Right ventricle myocardium superior (tissue), 1 donor: ENCODE data around the gene SCAMP3. TPM values are rescaled to one million over a fixed set of nuclear protein-coding genes. Genes with fewer than 3 reads are reported as not detected.
"Not testable (repeated sequence)": the region's sequence is repeated elsewhere in the genome, so short reads cannot be mapped to it uniquely, and the experiment has no call there.

Source experiments
- ATAC-seq: fragments of 200-7000 bp; cut with Tn5 transposase; one replicate; pipeline ENCODE4 v1.9.1; 2020; ENCODE audit warnings: mild to moderate bottlenecking; ENCODE audit not compliant: poor library complexity
- DNase-seq: peaks from one replicate; pipeline ENCODE4 v3.0.0-alpha.2; 2020
- intact Hi-C: fragments of 100-400 bp; cut with DNase I; formaldehyde crosslinking; loops from one replicate; pipeline ENCODE4 v1.11.2; 2022
- long read RNA-seq: library from polyadenylated mRNA; unstranded; transcript quantifications from one replicate; pipeline ENCODE4 v2.0.0, GENCODE V29; 2021
- total RNA-seq: library from RNA; stranded (reverse); fragmentation: NEBNext Ultra II Directional; extraction: Animal tissue kit (Norgen Biotek cat#: 25700); gene quantifications from one replicate; pipeline ENCODE4 v1.2.1, GENCODE V29; 2021
- donor health status: DM: no; HTN: yes; CAD: no; lungs with severe emphysema.

SCAMP3 gene
- total RNA-seq: 56.8 TPM
- long read RNA-seq, transcript SCAMP3-202 (8 exons, 1,537 nt): minor isoform, 13 of 138 reads
- long read RNA-seq, transcript SCAMP3-201 (9 exons, 1,446 nt): major isoform, 106 of 138 reads
- long read RNA-seq, partial matches to known transcripts: 5 of 138 reads
- long read RNA-seq, other reads (novel, unspliced or antisense): 13 of 138 reads

DNA sequence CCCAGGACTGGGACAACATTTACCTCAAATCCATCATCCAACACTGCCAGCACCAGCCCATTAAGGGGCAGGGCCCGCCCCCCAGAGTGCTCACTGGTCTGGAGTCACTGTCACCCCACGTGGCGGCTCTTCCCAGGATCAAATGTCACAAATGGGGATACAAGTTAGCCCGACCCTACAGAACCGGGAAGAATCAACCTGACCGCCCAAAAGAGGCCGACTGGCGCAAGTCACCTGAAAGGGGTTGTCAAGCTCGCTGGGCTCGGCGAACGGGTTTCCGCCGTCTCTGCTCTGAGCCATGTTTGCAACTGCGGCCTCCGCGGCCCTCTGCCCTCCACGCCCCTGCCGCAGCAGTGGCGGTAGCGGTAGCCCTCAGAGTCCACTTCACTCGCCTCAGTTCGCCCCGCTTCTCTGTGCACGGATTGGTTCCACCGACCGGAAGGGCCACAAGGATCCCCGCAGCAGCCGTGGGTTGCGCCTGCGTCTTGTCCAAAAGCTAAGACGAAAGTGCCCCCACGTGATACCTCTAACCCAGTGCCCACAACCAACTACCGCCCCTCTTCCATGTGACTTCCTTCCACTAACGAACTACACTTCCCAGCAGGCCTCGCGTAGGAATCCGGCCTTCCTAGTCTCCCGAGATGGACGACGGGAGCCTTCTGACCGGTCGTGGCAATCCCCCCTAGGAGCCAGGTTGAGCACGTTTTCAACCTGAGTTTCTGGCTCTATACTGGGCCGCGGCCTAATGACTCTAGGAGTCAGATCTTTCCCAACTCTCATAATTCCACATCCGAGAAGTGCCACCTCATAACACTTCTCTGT lies at the start of gene SCAMP3:
TSS of gene SCAMP3 (minus strand) at position 509 of the 822 bp plus-strand sequence. CDS start at position 300, 209 bp downstream.
- intact Hi-C loops: no loop called here
- peak; percentile 96 for DNase-seq
- ATAC-seq: peak; percentile 97

DNA sequence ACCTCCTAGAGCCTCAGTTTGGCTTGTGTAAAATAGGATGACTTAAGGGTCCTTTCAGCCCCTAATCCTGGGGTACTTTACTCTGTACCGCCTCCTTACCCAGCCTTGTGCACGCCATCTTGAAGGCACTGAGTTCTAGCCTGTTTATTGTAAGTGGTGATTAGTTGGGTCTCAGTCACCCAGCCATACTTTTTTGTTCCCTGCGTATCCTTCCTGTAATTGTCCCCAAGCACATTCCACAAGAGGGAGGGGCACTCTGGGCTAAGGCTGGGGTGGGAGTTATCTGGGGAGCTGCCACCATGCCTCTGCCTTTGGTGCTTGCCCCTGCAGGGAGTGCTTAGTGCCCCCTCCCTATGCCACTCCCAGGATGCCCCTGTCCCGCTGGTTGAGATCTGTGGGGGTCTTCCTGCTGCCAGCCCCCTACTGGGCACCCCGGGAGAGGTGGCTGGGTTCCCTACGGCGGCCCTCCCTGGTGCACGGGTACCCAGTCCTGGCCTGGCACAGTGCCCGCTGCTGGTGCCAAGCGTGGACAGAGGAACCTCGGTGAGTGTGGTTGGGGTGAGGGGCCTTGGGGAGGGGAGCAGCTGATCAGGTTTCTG lies 47.4 kb upstream of the SCAMP3 start:
- DNase-seq (peak; percentile 65), ATAC-seq (no peak)
- intact Hi-C loops: no loop called here

DNA sequence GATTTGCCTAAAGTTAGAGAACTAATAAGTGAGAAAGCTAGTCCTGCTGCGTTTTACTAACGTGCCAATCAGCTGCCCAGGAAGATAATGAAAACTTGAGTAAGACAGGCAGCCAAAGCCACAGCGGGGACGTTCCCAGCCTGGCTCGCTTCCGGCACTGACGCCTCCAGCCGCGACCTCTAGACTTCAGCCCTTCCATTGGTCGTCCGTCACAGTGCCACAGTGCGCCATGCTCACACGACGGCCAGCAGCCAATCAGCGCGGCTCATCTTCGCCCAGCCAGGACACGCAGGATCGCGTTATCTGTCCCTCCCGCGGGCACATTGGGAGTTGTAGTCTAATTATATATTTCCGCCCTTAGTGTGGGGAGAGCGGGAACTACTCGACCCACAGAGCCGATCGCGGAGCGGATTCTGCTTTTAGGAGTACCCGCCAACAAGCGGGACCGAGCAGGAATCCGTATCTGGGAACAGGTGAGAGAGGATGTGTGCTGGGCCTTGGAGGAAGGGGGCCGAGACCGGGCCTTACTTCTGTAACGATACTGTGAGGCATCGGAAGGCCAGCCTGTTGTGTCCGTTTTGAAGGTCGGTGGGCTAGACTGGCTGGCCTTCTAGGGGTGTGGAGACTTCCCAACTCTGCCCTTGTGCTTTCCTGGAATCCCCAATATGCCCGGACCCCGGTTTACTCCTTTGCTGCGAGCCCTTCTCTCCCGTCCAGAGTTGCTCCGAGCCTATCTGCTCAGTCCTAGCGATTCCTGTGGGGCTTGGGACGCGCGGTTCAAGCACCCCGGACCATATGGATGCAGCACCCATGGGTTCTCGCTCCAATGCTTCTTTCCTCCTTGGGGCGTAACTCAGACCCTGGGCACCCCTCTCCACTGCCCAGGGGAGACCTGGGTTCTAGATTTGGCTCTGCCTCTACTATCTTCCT lies 46.6 kb upstream of the SCAMP3 start, which contains the start of gene FDPS:
TSS of gene FDPS (plus strand) at position 374 of the 930 bp plus-strand sequence. CDS start 924 bp downstream, outside the sequence.
- intact Hi-C loops: no loop called here
- ATAC-seq: peak; percentile 100
- peak; percentile 99 for DNase-seq

DNA sequence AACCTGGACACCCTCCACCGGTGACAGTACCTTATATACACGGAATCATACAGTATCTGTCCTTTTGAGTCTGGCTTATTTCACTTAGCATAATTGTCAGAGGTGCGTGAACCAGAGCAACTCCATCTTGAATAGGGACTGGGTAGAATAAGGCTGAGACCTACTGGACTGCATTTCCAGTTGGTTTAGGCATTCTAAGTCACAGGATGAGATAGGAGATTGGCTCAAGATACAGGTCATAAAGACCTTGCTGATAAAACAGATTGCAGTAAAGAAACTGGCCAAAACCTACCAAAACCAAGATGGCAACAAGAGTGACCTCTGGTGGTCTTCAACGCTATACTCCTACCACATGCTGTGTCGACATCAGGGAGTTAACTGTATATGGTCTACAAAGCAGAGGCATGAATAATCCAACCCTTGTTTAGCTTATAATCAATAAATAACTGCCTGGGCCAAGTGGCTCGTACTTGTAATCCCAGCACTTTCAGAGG lies 45.1 kb upstream of the SCAMP3 start:
- DNase-seq (no peak), ATAC-seq (no peak)
- intact Hi-C loops: no loop called here

DNA sequence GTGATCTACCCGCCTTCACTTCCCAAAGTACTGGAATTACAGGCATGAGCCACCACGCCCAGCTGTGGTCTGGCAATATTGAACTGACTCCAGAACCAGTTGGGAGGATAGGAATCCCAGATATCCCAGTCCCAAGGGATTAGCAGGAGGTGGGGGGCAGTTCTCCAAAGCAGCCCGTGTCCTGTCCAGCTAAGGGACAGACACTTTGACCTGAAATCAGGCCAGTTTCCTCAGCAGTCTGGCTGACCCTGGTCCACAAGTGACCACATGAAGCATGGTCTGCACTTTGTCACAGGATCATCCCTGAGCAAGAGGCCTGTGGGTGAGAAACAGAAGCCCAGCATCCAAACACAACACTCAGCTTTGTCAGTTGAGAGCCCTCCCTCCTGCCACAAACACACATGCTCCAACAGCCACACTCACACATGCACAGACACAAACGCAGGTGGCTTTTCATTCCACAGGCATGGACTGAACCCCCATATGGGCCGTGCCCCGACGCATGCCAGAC lies 43.8 kb upstream of the SCAMP3 start:
- ATAC-seq (no peak), DNase-seq (no peak)
- intact Hi-C loops: no loop called here

DNA sequence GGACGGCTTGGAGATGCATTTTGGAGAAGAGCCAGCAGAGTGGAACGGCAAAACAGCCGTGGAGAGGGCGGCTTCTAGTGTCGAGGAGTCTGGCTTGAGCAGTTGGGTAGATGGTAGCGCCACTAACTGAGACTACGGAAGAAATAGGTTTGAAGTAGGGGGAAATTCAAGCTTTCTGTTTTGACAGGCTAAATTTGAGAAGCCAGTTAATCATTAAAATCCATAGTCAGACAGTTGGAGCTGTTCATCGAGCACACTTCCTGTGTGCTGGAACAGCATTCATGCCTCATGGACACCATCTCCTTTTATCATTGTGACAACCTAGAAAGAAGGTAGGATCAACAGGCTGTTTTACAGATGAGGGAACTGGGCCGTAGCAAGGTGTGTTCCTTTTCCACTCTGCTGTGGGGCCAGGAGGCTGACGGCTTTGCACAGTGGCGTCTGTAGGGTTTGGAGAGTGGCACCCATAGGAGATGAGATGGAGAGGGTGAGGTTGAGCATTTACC lies 42.5 kb upstream of the SCAMP3 start:
- no peak for ATAC-seq
- no peak for DNase-seq
- intact Hi-C loops: no loop called here

DNA sequence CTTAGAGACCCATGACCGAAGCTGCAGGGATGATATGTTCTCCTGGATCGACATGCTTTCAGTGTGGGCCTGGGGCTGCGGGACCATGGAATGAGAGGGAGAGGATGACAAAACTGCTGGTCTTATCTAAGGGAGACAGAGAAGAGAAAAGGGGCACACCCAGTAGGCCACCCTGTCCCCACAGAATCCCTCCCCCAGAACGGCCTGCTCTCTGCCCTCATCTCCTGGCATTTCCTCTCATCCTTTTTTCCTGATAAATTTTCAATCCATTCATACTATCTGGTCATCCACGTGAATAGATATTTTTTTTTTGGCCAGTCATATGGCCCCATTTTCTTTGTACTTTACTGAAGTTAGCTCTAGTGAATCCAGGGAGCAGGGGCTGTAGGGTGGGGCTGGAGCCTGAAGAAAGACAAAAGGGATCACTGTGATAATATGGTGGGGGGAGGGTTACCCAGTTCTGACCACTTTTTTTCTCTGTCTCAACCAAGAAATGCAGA lies 39.2 kb upstream of the SCAMP3 start, which contains the start of gene PKLR:
TSS of gene PKLR (minus strand) at position 97 of the 500 bp plus-strand sequence. CDS start at position 54, 43 bp downstream.
- intact Hi-C loops: no loop called here
- DNase-seq: no peak
- no peak for ATAC-seq

DNA sequence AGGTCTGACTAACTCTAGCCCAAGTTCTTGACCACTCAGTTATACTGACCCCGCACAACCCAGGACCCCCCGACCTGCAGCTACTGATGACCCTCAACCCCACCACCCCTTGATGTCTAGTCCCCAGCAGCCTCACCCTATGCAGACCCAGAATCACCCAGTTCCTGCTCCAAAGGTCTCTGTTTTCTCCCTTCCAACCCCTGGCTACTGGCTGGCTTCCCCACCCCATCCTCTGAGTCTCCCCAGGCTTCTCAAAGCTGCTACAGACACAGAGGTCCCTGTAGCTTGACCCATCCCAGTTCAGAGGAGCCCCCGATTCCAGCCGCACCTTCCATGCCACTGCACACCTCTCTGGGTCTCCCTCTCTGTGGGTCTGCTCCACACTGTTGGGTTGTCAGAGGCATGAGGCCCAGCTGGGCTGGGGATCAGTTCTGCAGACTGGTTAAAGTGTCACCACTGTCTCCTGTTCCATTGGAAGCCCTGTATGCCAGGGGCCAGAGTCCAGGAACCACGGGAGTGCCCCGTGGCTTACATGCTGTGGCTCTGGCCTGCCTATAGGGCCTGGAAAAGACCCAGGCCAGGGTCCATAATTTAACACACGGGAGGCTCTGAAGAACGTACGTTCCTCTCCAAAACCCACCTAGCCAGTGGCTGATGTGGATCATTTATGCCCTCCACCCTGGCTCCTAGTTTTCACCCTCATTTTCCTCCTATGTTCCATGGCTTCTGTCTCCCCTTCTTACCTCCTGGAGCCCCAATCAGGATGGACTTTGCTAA lies 38.6 kb upstream of the SCAMP3 start:
- DNase-seq: no peak
- intact Hi-C loops: no loop called here
- ATAC-seq: no peak

DNA sequence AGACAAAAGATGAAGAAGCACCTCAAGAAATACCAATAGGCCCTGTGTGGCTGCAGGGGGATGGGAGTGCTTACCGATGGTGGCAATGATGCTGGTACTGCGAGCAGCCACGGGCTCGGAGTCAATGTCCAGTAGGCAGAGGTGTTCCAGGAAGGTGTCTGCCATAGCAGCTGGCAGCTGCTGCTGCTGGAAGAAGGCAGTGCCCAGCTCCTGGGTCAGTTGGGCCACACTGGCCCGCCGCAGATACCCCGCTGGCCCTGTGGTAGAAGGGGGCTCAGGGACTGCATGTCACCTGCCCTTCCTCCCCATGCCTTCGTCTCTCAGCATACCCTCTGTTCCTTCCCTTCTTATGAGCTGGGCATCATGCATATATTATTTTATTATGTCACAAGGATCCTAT lies 37.9 kb upstream of the SCAMP3 start:
- DNase-seq (no peak), ATAC-seq (no peak)
- intact Hi-C loops: no loop called here

DNA sequence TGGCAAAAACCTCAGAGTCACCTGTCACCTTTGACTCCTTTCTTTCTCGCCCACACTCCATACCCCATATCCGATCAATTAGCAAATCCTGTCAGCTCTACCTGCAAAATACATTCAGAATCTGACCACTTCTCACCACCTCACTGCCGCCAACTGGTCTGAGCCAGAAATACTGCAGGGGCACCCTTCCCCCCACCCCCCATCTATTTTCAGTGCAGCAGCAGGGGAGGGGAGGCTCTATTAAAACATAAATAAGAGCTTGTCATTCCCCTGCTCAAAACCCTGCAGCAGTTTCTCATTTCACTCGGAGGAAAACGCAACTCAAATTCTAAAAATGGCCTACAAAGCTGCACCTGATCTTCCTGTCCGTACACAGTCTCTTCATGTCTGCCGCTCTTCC lies 35.2 kb upstream of the SCAMP3 start:
- intact Hi-C loops: no loop called here
- ATAC-seq (no peak), DNase-seq (no peak)

DNA sequence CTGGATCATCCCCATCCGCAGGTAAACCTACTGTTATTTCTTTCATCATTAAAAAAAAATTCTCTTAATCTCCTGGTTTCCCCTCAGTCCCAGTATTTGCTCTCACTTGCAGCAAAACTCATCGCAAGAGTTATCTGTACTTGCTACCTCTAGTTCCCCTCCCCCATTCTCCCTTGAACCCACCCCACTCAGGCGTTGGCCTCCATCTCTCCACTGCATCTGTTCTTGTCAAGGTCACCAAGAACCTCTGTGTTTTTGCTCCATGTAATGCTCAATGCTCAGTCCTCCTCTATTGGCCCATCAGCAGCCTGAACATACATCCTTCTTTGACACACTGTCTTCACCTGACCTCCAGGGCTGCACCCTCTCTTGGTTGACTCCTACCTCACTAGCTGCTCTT lies 34.5 kb upstream of the SCAMP3 start:
- DNase-seq (no peak), ATAC-seq (no peak)
- intact Hi-C loops: no loop called here

DNA sequence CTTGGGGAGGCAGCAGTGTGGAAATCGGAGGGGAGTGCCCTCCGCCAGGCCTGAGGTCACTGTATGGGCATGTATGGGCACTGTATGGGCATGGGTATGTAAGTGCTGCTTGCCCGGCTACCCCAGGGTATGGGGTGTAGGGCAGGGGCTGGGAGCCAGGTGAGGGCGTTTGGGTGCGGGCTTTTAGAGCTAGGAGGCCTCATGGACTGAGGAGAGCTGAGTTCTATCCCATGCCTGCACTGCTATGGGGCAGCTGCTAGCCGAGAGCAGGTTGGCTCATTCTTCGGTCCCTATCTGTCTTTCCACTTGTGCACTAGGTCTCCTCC lies 33.7 kb upstream of the SCAMP3 start:
- no peak for ATAC-seq
- no peak for DNase-seq
- intact Hi-C loops: no loop called here

DNA sequence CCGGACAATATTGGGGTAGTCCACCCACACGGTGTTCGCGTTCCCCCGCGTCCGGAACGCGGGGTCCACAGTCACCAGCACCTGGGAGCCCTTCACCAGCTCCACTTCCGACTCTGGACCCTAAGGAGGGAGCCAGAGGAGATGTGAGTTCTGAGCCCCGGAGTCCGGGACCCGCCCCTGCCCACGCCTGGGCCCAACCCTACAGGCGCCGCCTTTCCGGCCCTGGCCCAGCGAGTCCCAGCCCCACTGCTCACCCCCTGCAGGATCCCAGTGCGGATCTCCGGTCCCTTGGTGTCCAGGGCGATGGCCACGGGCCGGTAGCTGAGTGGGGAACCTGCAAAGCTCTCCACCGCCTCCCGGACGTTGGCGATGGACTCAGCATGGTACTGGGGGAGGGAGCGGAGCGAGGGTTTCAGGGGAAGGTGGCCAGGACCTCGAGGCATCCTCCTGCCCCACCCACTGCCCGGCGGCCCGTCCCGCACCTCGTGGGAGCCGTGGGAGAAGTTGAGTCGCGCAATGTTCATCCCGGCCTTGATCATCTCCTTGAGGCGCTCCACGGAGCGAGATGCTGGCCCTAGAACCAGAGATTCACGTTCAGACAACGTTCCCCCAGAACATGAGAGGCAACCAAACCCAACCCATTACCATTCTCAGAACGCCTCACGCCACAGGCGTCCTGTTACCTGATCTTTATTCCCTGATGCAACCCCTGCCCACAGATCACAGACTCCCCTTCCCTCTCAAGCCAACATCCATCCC lies 33.2 kb upstream of the SCAMP3 start:
- ATAC-seq (no peak), DNase-seq (no peak)
- intact Hi-C loops: no loop called here

DNA sequence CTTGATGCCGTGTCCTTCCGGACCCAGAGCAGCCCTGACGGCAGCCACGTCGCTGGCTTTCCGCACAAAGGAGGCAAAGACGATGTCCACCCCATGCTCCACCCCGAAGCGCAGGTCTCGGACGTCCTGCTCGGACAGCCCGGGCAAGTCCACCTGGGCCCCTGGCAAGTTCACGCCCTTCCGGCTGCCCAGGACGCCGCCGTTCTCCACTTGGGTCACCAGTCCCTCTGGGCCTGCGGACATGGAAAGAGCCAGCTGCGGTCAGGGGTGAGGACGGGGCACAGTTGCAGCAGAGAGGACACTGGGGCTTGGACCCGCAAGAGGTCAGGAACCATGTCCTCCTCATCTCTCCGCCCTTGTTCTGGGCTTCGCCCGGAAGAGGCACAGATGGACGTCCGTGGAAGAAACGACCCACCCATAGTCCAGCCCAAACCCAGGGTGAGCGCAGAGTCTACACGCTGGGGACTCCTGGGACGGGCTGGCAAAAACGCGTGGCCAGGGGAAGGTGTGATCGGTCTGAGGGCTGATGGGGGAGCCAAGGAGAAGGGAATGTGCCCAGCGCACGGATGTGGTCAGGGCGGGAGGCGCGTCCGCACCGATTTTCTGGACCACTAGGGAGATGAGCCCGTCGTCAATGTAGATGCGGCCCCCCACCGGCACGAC lies 32.5 kb upstream of the SCAMP3 start:
- DNase-seq (no peak), ATAC-seq (no peak)
- intact Hi-C loops: no loop called here

DNA sequence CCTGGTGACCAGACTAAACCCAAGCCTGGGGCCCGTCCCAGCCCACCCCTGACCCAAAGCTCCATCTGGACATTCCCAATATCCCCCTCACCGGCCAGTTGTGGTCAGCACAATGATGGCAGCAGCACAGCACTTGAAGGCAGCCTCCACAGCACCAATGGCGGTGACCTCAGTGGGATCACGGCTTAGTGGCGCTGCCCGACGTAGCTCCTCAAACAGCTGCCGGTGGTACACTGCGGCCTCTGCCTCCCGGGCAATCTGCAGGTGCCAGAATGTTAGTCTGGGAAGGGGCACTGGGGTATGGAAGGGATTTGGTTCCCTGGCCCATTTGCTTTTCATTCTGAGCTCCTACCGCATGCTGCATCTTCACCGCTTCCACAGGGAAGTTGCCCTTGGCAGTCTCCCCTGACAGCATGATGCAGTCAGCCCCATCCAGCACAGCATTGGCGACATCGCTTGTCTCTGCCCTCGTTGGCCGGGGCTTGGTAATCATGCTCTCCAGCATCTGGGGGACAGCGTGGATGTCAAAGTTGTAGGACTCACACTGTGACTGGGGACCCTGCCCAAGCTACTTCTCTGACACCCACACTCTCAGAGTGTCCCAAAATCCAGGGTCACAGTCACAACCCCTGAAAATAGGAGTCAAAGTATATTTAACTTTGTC lies 31.1 kb upstream of the SCAMP3 start:
- intact Hi-C loops: no loop called here
- DNase-seq (no peak), ATAC-seq (no peak)

DNA sequence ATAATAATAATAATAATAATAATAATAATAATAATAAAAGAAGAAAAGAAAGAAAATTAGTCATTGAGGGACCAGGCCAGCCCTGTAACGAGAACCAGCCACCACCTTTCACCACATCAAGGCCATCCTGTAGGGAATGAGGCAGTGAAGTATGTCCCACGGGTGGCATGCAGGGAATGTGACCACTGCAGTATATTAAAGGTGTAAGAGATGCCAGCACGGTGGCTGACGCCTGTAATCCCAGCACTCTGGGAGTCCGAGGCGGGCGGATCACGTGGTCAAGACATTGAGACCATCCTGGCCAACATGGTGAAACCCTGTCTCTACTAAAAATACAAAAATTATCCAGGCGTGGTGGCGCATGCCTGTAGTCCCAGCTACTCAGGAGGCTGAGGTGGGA lies 28.8 kb upstream of the SCAMP3 start:
- intact Hi-C loops, DNase-seq, ATAC-seq: not testable (repeated sequence)
